GM18517 (cell line): ENCODE results near the gene ITGB2.

Experiments used
- ATAC-seq: cut with Tn5 transposase; IDR thresholded peaks from one replicate; pipeline ENCODE4 v1.9.1; 2021; ENCODE audit warnings: mild to moderate bottlenecking, moderate library complexity; ENCODE audit not compliant: unreplicated experiment

Gene ITGB2

GRCh38 chr21:44871576-44872269 is 49.0 kb downstream of the ITGB2 start:
- ATAC-seq, result no peak

- no peak for ATAC-seq
Measured at GRCh38 chr21:44870748-44871495, 49.8 kb downstream of the ITGB2 start.

- no peak for ATAC-seq
Measured at GRCh38 chr21:44869781-44870747, 50.6 kb downstream of the ITGB2 start.

- no peak for ATAC-seq
Measured at GRCh38 chr21:44868707-44869106, 52.0 kb downstream of the ITGB2 start.

GRCh38 chr21:44867999-44868700 is 52.5 kb downstream of the ITGB2 start:
- no peak for ATAC-seq

- no peak for ATAC-seq
Measured at GRCh38 chr21:44867464-44867863, 53.2 kb downstream of the ITGB2 start.

- no peak for ATAC-seq
Measured at GRCh38 chr21:44866780-44867179, 53.9 kb downstream of the ITGB2 start.

GRCh38 chr21:44865561-44866280 is 55.0 kb downstream of the ITGB2 start:
- ATAC-seq, result peak; percentile 51

- ATAC-seq, result no peak
Measured at GRCh38 chr21:44862869-44863685, 57.6 kb downstream of the ITGB2 start.

- ATAC-seq, result no peak
Measured at GRCh38 chr21:44858791-44859190, 61.9 kb downstream of the ITGB2 start.

- no peak for ATAC-seq
Measured at GRCh38 chr21:44858291-44858690, 62.4 kb downstream of the ITGB2 start.

- ATAC-seq, result no peak
Measured at GRCh38 chr21:44857127-44857892, 63.4 kb downstream of the ITGB2 start.

- ATAC-seq, result no peak
Measured at GRCh38 chr21:44856131-44856530, 64.6 kb downstream of the ITGB2 start.

- ATAC-seq, result no peak
Measured at GRCh38 chr21:44855572-44855971, 65.1 kb downstream of the ITGB2 start.

GRCh38 chr21:44854664-44855446 is 65.8 kb downstream of the ITGB2 start:
- ATAC-seq, result no peak

GRCh38 chr21:44854391-44854663 is 66.4 kb downstream of the ITGB2 start:
- no peak for ATAC-seq

GRCh38 chr21:44853601-44854390 is 66.9 kb downstream of the ITGB2 start:
- ATAC-seq, result no peak
